K562 (cell line): Measurements from ENCODE around the gene NABP2. TPM values are rescaled to one million over a fixed set of nuclear protein-coding genes. Genes with fewer than 3 reads are reported as not detected.

ENCODE experiments used
- BACH1 ChIP-seq: fragments of 200-800 bp; sonication (Bioruptor generic); IDR thresholded peaks from 2 replicates; pipeline ENCODE4 v1.6.1; 2016; ENCODE audit warnings: missing genetic modification characterization, missing compliant biosample characterization
- BCOR ChIP-seq: fragments of 450-650 bp; IDR thresholded peaks from 2 replicates; pipeline ENCODE4 v1.6.1; 2016
- BRCA1 ChIP-seq, 2 experiments: fragments of 450-650 bp in 1 of 2; sonication (generic) in 1 of 2; formaldehyde crosslinking in 1 of 2; IDR thresholded peaks; 2 replicates each; pipeline versions ENCODE4 v1.5.0 to v1.6.1; 2017 to 2020; ENCODE audit warnings: mild to moderate bottlenecking in 1 of 2, missing genetic modification reagents in 1 of 2
- CREBBP ChIP-seq: IDR thresholded peaks from one replicate; pipeline ENCODE4 v1.6.1; 2012; ENCODE audit warnings: low read depth, mild to moderate bottlenecking, control low read depth, inconsistent platforms, low read length
- CXXC5 ChIP-seq: fragments of 250-450 bp; sonication (Bioruptor Pico); IDR thresholded peaks from 2 replicates; pipeline ENCODE4 v1.8.0; 2022; ENCODE audit warnings: inconsistent platforms, mild to moderate bottlenecking, moderate library complexity
- ELF4 ChIP-seq: fragments of 450-650 bp; formaldehyde crosslinking; IDR thresholded peaks from 2 replicates; pipeline ENCODE4 v1.4.0; 2022; ENCODE audit warnings: missing genetic modification characterization
- FOXA3 ChIP-seq, 2 experiments: fragments of 450-650 bp in 1 of 2; sonication (generic) in 1 of 2; formaldehyde crosslinking; IDR thresholded peaks in 1 of 2; conservative IDR thresholded peaks in 1 of 2; 2 replicates each; pipeline versions ENCODE4 v1.4.0 to v1.8.0; 2020 to 2022; ENCODE audit warnings: mild to moderate bottlenecking in 2 of 2, missing genetic modification reagents in 1 of 2
- HDAC8 ChIP-seq: fragments of 450-650 bp; IDR thresholded peaks from 2 replicates; pipeline ENCODE4 v1.6.1; 2016; ENCODE audit warnings: mild to moderate bottlenecking, missing genetic modification characterization, moderate library complexity, missing compliant biosample characterization
- HINFP ChIP-seq: fragments of 450-650 bp; conservative IDR thresholded peaks from 2 replicates; pipeline ENCODE4 v1.6.1; 2016; ENCODE audit warnings: missing genetic modification characterization, low read depth, mild to moderate bottlenecking, control low read depth, missing compliant biosample characterization
- JUN ChIP-seq, 2 experiments: sonication (generic) in 1 of 2; formaldehyde crosslinking in 1 of 2; IDR thresholded peaks; 2 replicates each; pipeline versions ENCODE4 v1.6.1 to v1.8.0; 2012 to 2022; ENCODE audit warnings: borderline replicate concordance in 2 of 2, mild to moderate bottlenecking in 2 of 2, improper control_type of control experiment in 1 of 2, low read depth in 1 of 2, low read length in 1 of 2, missing genetic modification reagents in 1 of 2
- NFATC3 ChIP-seq: fragments of 450-650 bp; IDR thresholded peaks from 2 replicates; pipeline ENCODE4 v1.6.1; 2017; ENCODE audit warnings: mild to moderate bottlenecking
- PHF20 ChIP-seq: fragments of 450-650 bp; IDR thresholded peaks from 2 replicates; pipeline ENCODE4 v1.6.1; 2018; ENCODE audit not compliant: partially characterized antibody
- POLR2AphosphoS2 ChIP-seq: IDR thresholded peaks from 2 replicates; pipeline ENCODE4 v1.6.1; 2012; ENCODE audit warnings: low read length, improper control_type of control experiment
- RAD21 ChIP-seq, 2 experiments: fragments of 250-450 bp in 1 of 2; fragments of 450-650 bp in 1 of 2; sonication (Bioruptor Pico) in 1 of 2; formaldehyde crosslinking in 1 of 2; IDR thresholded peaks in 1 of 2; conservative IDR thresholded peaks in 1 of 2; 2 replicates each; pipeline versions ENCODE4 v1.4.0 to v1.8.0; 2020 to 2022; ENCODE audit warnings: mild to moderate bottlenecking in 2 of 2, moderate library complexity in 1 of 2
- RBFOX2 ChIP-seq: fragments of 200-400 bp; formaldehyde crosslinking; IDR thresholded peaks from 2 replicates; pipeline ENCODE4 v1.6.1; 2017; ENCODE audit warnings: low read depth, mild to moderate bottlenecking, low read length, moderate library complexity
- RCOR1 ChIP-seq, 2 experiments: IDR thresholded peaks; 2 replicates each; pipeline ENCODE4 v1.6.1; 2012; ENCODE audit warnings: low read depth in 2 of 2, low read length in 2 of 2, borderline replicate concordance in 1 of 2, improper control_type of control experiment in 1 of 2
- SMAD1 ChIP-seq: fragments of 150-350 bp; IDR thresholded peaks from 2 replicates; pipeline ENCODE4 v1.6.1; 2014; ENCODE audit warnings: low read length, low read depth; ENCODE audit not compliant: partially characterized antibody
- STAT5A ChIP-seq: IDR thresholded peaks from 2 replicates; pipeline ENCODE4 v1.6.1; 2012; ENCODE audit warnings: low read length, inconsistent platforms, borderline replicate concordance
- TEAD4 ChIP-seq, 2 experiments: sonication (generic) in 1 of 2; formaldehyde crosslinking in 1 of 2; IDR thresholded peaks; 2 replicates each; pipeline versions ENCODE4 v1.6.1 to v1.8.0; 2012 to 2022; ENCODE audit warnings: borderline replicate concordance in 1 of 2, inconsistent platforms in 1 of 2, low read length in 1 of 2, mild to moderate bottlenecking in 1 of 2, missing genetic modification reagents in 1 of 2
- ZEB2 ChIP-seq: fragments of 450-650 bp; IDR thresholded peaks from 2 replicates; pipeline ENCODE4 v1.6.1; 2016
- ZHX1 ChIP-seq: fragments of 150-350 bp; conservative IDR thresholded peaks from 2 replicates; pipeline ENCODE4 v1.6.1; 2014; ENCODE audit warnings: low read length
- ZNF507 ChIP-seq: conservative IDR thresholded peaks from 2 replicates; pipeline ENCODE4 v1.6.1; 2017; ENCODE audit warnings: missing genetic modification characterization, missing compliant biosample characterization
- polyA plus RNA-seq, 8 experiments: library from polyadenylated mRNA; depleted of rRNA in 4 of 8; stranded (reverse) in 5 of 8; unstranded in 3 of 8; fragments of >200 nt; fragmentation: Nextera tagmentation in 2 of 8; fragmentation: Illumina TruSeq in 1 of 8; extraction: Ambion mirVana in 2 of 8; extraction: Trizol in 1 of 8; gene quantifications; 2 replicates each; pipeline versions ENCODE4 v1.2.1 to v1.2.3, GENCODE V29; 2011 to 2014; ENCODE audit warnings: inconsistent platforms in 1 of 8, missing spikeins in 1 of 8
- total RNA-seq, 7 experiments: library from RNA; depleted of rRNA in 6 of 7; stranded (reverse); fragments of >200 nt in 6 of 7; fragmentation: Illumina TruSeq in 2 of 7; extraction: Trizol in 2 of 7; gene quantifications; 2 replicates each; pipeline versions ENCODE4 v1.2.1 to v1.2.3, GENCODE V29; 2011 to 2021; ENCODE audit warnings: low replicate concordance in 1 of 7
- TF ChIP-seq, protein P1 (sequence below): sonication (generic); formaldehyde crosslinking; IDR thresholded peaks from 2 replicates; pipeline ENCODE4 v1.8.0; 2022; ENCODE audit warnings: mild to moderate bottlenecking, missing genetic modification reagents

The NABP2 gene
- total and polyA plus RNA-seq, 9 of the 15 experiments (the other 6 are each of a cell fraction or from before 2014, with no cell fraction given), result 11.3 to 60.6 (median 43.5) TPM

GRCh38 chr12:56206452-56207166 is 17.5 kb upstream of the NABP2 start (continued):
- TF ChIP-seq RBFOX2 (0 out of 2 replicates have a peak, but pooled peaks have one; percentile 25), TEAD4 (IDR thresholded peaks at IDR 0.05; ENCODE audit: low read length) (no peak), TEAD4 (CRISPR knock-in tag; IDR thresholded peaks at IDR 0.05; ENCODE audit: borderline replicate concordance) (no peak), ZHX1 (no peak), POLR2AphosphoS2 (no peak), CXXC5 (CRISPR knock-in tag) (0 out of 2 replicates have a peak, but pooled peaks have one; percentile 11), HINFP (tag) (no peak), SMAD1 (no peak), ELF4 (CRISPR knock-in tag) (no peak), RCOR1 (IDR thresholded peaks at IDR 0.05; ENCODE audit: borderline replicate concordance in 1 of 2, low read depth in 2 of 2, low read length in 2 of 2) (0 out of 4 replicates have a peak, but pooled peaks of 1 of the 2 experiments have one; percentile 53), JUN (IDR thresholded peaks at IDR 0.05; ENCODE audit: borderline replicate concordance, low read depth, low read length) (no peak), JUN (CRISPR knock-in tag; IDR thresholded peaks at IDR 0.05; ENCODE audit: borderline replicate concordance) (no peak), FOXA3 (CRISPR knock-in tag; conservative IDR thresholded peaks at IDR 0.05 in 1 of 2, IDR thresholded peaks at IDR 0.05 in 1 of 2) (no peak), BCOR (no peak), ZEB2 (no peak), BACH1 (tag) (no peak), RAD21 (CRISPR knock-in tag; conservative IDR thresholded peaks at IDR 0.05 in 1 of 2, IDR thresholded peaks at IDR 0.05 in 1 of 2) (peak; percentile 55 to 73), STAT5A (no peak), HDAC8 (no peak), ZNF507 (tag) (no peak), NFATC3 (no peak), CREBBP (no peak), PHF20 (no peak), BRCA1 (IDR thresholded peaks at IDR 0.05) (no peak), BRCA1 (CRISPR knock-in tag; IDR thresholded peaks at IDR 0.05) (no peak)
- TF ChIP-seq, protein P1, sequence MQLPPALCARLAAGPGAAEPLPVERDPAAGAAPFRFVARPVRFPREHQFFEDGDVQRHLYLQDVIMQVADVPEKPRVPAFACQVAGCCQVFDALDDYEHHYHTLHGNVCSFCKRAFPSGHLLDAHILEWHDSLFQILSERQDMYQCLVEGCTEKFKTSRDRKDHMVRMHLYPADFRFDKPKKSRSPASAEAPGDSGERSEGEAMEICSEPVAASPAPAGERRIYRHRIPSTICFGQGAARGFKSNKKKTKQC (CRISPR knock-in tag), result no peak
